ENCODE data around the gene LRBA. TPM values are rescaled to one million over a fixed set of nuclear protein-coding genes. Genes with fewer than 3 reads are reported as not detected.

LRBA gene
- 5.1 to 8.3 TPM (median 7.3 TPM) in 5 replicates for total RNA-seq (2022; extraction: Qiagen RNA extraction; ENCODE audit: low read depth)

GRCh38 chr4:151014521-151015458 lies at the start of gene LRBA:
Gene LRBA (minus strand): TSS chr4:151015284. CDS start chr4:151014642, 642 bp downstream.

GRCh38 chr4:150582146-150582872 lies 432.8 kb downstream of the LRBA start, which contains the start of gene MAB21L2:
Gene MAB21L2 (plus strand): TSS chr4:150582151. CDS start chr4:150583030, 879 bp downstream.

Other genes starting within 250 kb of the LRBA start
- gene RPS3A, start 84.3 kb upstream of the LRBA start, total RNA-seq (2022; extraction: Qiagen RNA extraction; ENCODE audit: low read depth), result 1,592 to 1,837 TPM (median 1,748 TPM) in 5 replicates